IMR-90 (cell line): Measurements from ENCODE around the gene GPR161. TPM values are rescaled to one million over a fixed set of nuclear protein-coding genes. Genes with fewer than 3 reads are reported as not detected.

Experiments used
- ATAC-seq: fragments of 200-7000 bp; cut with Tn5 transposase; 2 replicates; pipeline ENCODE4 v1.9.1; 2020; ENCODE audit warnings: low read depth, mild to moderate bottlenecking, moderate library complexity
- BruUV-seq: library from RNA; stranded (reverse); fragments of 400-500 nt; replicated peaks from 2 replicates; lab custom pipeline; 2021; lab: Mats Ljungman, UMichigan
- CTCF ChIA-PET: fragments of 300-600 bp; formaldehyde crosslinking; extraction: SDS; loops from one replicate; lab custom pipeline; 2021; ENCODE audit warnings: antibody characterized with exemption; lab: Yijun Ruan, JAX
- POLR2A ChIA-PET: fragments of 300-600 bp; sonication (Branson Sonifier 250); formaldehyde crosslinking; loops from one replicate; lab custom pipeline; 2022; ENCODE audit warnings: antibody characterized with exemption; ENCODE audit not compliant: unreplicated experiment; lab: Charles Lee
- DNase-seq: peaks from one replicate; pipeline ENCODE4 v3.0.0; 2013
- H2AFZ ChIP-seq: replicated peaks from 2 replicates; pipeline ENCODE3; 2013; ENCODE audit warnings: low read length, mild to moderate bottlenecking; ENCODE audit not compliant: poor library complexity
- H2AK5ac ChIP-seq: 2 replicates; pipeline ENCODE4 v1.6.1; 2013; ENCODE audit warnings: low read depth, low read length, inconsistent platforms
- H2AK9ac ChIP-seq: replicated peaks from 2 replicates; pipeline ENCODE3; 2013; ENCODE audit warnings: mild to moderate bottlenecking, low read depth, low read length, moderate library complexity; ENCODE audit not compliant: poor library complexity
- H2BK120ac ChIP-seq: 2 replicates; pipeline ENCODE4 v1.6.1; 2013; ENCODE audit warnings: low read depth, low read length, inconsistent platforms
- H2BK15ac ChIP-seq: 3 replicates; pipeline ENCODE4 v1.6.1; 2013; ENCODE audit warnings: low read depth, low read length, inconsistent platforms
- H2BK20ac ChIP-seq: 2 replicates; pipeline ENCODE4 v1.6.1; 2013; ENCODE audit warnings: low read depth, mild to moderate bottlenecking, inconsistent platforms, low read length, moderate library complexity
- H2BK5ac ChIP-seq: 2 replicates; pipeline ENCODE4 v1.6.1; 2013; ENCODE audit warnings: mild to moderate bottlenecking, low read depth, low read length, inconsistent platforms; ENCODE audit not compliant: poor library complexity, severe bottlenecking
- H3K14ac ChIP-seq: replicated peaks from 2 replicates; pipeline ENCODE4 v1.6.1; 2013; ENCODE audit warnings: low read depth, low read length, inconsistent platforms
- H3K18ac ChIP-seq: 2 replicates; pipeline ENCODE4 v1.6.1; 2013; ENCODE audit warnings: low read depth, low read length, control low read depth
- H3K23ac ChIP-seq: 2 replicates; pipeline ENCODE4 v1.6.1; 2013; ENCODE audit warnings: low read depth, low read length, inconsistent platforms
- H3K27ac ChIP-seq: 2 replicates; pipeline ENCODE4 v1.5.1; 2013; ENCODE audit warnings: mild to moderate bottlenecking, control low read depth, low read length; ENCODE audit not compliant: insufficient read depth
- H3K27me3 ChIP-seq: 2 replicates; pipeline ENCODE4 v1.6.1; 2013; ENCODE audit warnings: low read length; ENCODE audit not compliant: control insufficient read depth, insufficient read depth
- H3K36me3 ChIP-seq: 2 replicates; pipeline ENCODE4 v1.6.1; 2013; ENCODE audit warnings: low read length, mixed read lengths; ENCODE audit not compliant: control insufficient read depth, insufficient read depth
- H3K4ac ChIP-seq: 2 replicates; pipeline ENCODE4 v1.6.1; 2013; ENCODE audit warnings: low read depth, low read length, inconsistent platforms
- H3K4me1 ChIP-seq: 2 replicates; pipeline ENCODE4 v1.6.1; 2013; ENCODE audit warnings: low read length, mixed read lengths; ENCODE audit not compliant: control insufficient read depth, insufficient read depth
- H3K4me2 ChIP-seq: 2 replicates; pipeline ENCODE4 v1.6.1; 2013; ENCODE audit warnings: low read depth, mild to moderate bottlenecking, control low read depth, low read length, moderate library complexity
- H3K4me3 ChIP-seq: 2 replicates; pipeline ENCODE4 v1.5.1; 2013; ENCODE audit warnings: low read depth, mild to moderate bottlenecking, control low read depth, low read length, moderate library complexity; ENCODE audit not compliant: insufficient read depth
- H3K56ac ChIP-seq: 2 replicates; pipeline ENCODE4 v1.6.1; 2013; ENCODE audit warnings: low read length, inconsistent platforms; ENCODE audit not compliant: insufficient read depth; ENCODE audit errors: extremely low read depth
- H3K79me1 ChIP-seq, 2 experiments: 2 replicates each; pipeline ENCODE4 v1.6.1; 2013; ENCODE audit warnings: low read length in 2 of 2, inconsistent platforms in 1 of 2, low read depth in 1 of 2
- H3K9ac ChIP-seq: 2 replicates; pipeline ENCODE4 v1.6.1; 2013; ENCODE audit warnings: low read depth, low read length, control low read depth
- H3K9me1 ChIP-seq: 2 replicates; pipeline ENCODE4 v1.6.1; 2013; ENCODE audit warnings: low read length, inconsistent platforms; ENCODE audit not compliant: insufficient read depth
- H3K9me3 ChIP-seq: 2 replicates; pipeline ENCODE4 v1.6.1; 2013; ENCODE audit warnings: low read length; ENCODE audit not compliant: control insufficient read depth, insufficient read depth
- H4K20me1 ChIP-seq: 2 replicates; pipeline ENCODE4 v1.6.1; 2013; ENCODE audit warnings: low read length, inconsistent platforms; ENCODE audit not compliant: insufficient read depth
- H4K5ac ChIP-seq: 2 replicates; pipeline ENCODE4 v1.6.1; 2013; ENCODE audit warnings: mild to moderate bottlenecking, low read depth, low read length, control low read depth
- H4K8ac ChIP-seq, 2 experiments: 2 replicates each; pipeline ENCODE4 v1.6.1; 2013; ENCODE audit warnings: low read depth in 2 of 2, low read length in 2 of 2, control low read depth in 1 of 2, inconsistent platforms in 1 of 2
- H4K91ac ChIP-seq: 2 replicates; pipeline ENCODE4 v1.6.1; 2013; ENCODE audit warnings: low read depth, low read length, inconsistent platforms; ENCODE audit not compliant: insufficient read depth
- BHLHE40 ChIP-seq: fragments of 150-350 bp; IDR thresholded peaks from 2 replicates; pipeline ENCODE4 v1.6.1; 2016; ENCODE audit warnings: mild to moderate bottlenecking, low read depth, low read length
- CEBPB ChIP-seq: IDR thresholded peaks from 2 replicates; pipeline ENCODE4 v1.6.1; 2012; ENCODE audit warnings: low read depth, low read length, improper control_type of control experiment
- CHD1 ChIP-seq: IDR thresholded peaks from 2 replicates; pipeline ENCODE4 v1.6.1; 2012; ENCODE audit warnings: low read depth, low read length, improper control_type of control experiment
- FOS ChIP-seq: fragments of 150-350 bp; IDR thresholded peaks from 2 replicates; pipeline ENCODE4 v1.6.1; 2016; ENCODE audit warnings: low read depth, low read length
- MAFK ChIP-seq: IDR thresholded peaks from 2 replicates; pipeline ENCODE4 v1.6.1; 2012; ENCODE audit warnings: low read depth, low read length, improper control_type of control experiment
- NFE2L2 ChIP-seq: fragments of 150-350 bp; IDR thresholded peaks from 2 replicates; pipeline ENCODE4 v1.6.1; 2016; ENCODE audit warnings: low read depth, mild to moderate bottlenecking, low read length
- POLR2A ChIP-seq: IDR thresholded peaks from 2 replicates; pipeline ENCODE4 v1.6.1; 2012; ENCODE audit warnings: mild to moderate bottlenecking, low read depth, low read length
- RAD21 ChIP-seq: IDR thresholded peaks from 2 replicates; pipeline ENCODE4 v1.6.1; 2012; ENCODE audit warnings: low read length, improper control_type of control experiment
- RCOR1 ChIP-seq: IDR thresholded peaks from 2 replicates; pipeline ENCODE4 v1.6.1; 2012; ENCODE audit warnings: mild to moderate bottlenecking, low read length, improper control_type of control experiment; ENCODE audit not compliant: insufficient replicate concordance
- WGBS, 2 experiments: methylation state at CpG; one replicate each; pipeline versions ENCODE4 v1.1.5 to v1.1.7; 2013; ENCODE audit warnings: missing lambda C conversion rate in 2 of 2; ENCODE audit not compliant: insufficient read length in 1 of 2; ENCODE audit errors: extremely low coverage in 2 of 2; 5-methylcytosine and 5-hydroxymethylcytosine counted together
- dilution Hi-C: fragments of 300-500 bp; cut with HindIII; formaldehyde crosslinking; loops from one replicate; pipeline ENCODE4 v1.14.3; 2018; ENCODE audit warnings: low sequenced_read_pairs; ENCODE audit not compliant: unreplicated experiment
- in situ Hi-C: fragments of 300-500 bp; cut with MboI; formaldehyde crosslinking; loops from 3 replicates; pipeline ENCODE4 v1.14.3; 2019; ENCODE audit warnings: low sequenced_read_pairs, inconsistent platforms, mixed read lengths
- intact Hi-C: fragments of 100-400 bp; cut with micrococcal nuclease; formaldehyde crosslinking; loops from 2 replicates; pipeline ENCODE4 v1.10.0; 2022
- polyA plus RNA-seq, 3 experiments: library from polyadenylated mRNA; depleted of rRNA; stranded (reverse); fragments of >200 nt; gene quantifications; 2 replicates each; pipeline ENCODE4 v1.2.3, GENCODE V29; 2012; ENCODE audit warnings: low replicate concordance in 1 of 3
- total RNA-seq: library from RNA; depleted of rRNA; stranded (reverse); fragments of >200 nt; gene quantifications from 2 replicates; pipeline ENCODE4 v1.2.3, GENCODE V29; 2012
- TF ChIP-seq, protein P1 (sequence below): conservative IDR thresholded peaks from 2 replicates; pipeline ENCODE4 v1.5.1; 2012; ENCODE audit warnings: mild to moderate bottlenecking, low read depth, low read length, improper control_type of control experiment
- TF ChIP-seq, protein P2 (sequence below): fragments of 150-350 bp; IDR thresholded peaks from 2 replicates; pipeline ENCODE4 v1.6.1; 2017; ENCODE audit warnings: mild to moderate bottlenecking, antibody characterized with exemption, low read length, low read depth

GPR161 gene
- total and polyA plus RNA-seq, 2 of the 4 experiments (the other 2 are of a cell fraction) = 12.5 to 13.3 TPM

DNA sequence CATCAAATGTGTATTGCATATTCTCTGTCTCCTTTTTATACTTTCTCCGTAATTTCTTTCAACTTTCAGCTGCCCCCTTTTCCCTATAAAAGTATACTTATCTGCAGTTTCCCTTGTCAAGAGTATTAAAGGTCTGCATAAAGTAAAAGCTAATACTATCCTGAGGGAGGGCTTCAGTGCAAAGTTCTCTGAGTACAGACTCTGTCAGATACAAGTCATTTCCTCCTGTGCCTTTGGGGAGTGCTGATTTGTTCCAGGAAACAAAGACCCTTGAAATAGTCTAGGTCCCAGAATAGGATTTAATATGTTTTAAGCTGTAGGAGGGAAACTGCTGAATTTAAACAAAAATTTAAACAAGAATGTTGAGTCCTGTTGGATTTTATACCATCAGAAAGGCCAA lies 11.7 kb downstream of the GPR161 start:
- no peak overlapping the region for H3K14ac ChIP-seq
- H4K5ac ChIP-seq = no peak overlapping the region
- ATAC-seq (no peak), DNase-seq (no peak)
- no peak overlapping the region for H3K4ac ChIP-seq
- no peak overlapping the region for H2BK15ac ChIP-seq
- TF ChIP-seq NFE2L2 (no peak), CHD1 (no peak), RAD21 (no peak), BHLHE40 (no peak), CEBPB (no peak), MAFK (no peak), POLR2A (no peak), FOS (no peak), RCOR1 (no peak)
- TF ChIP-seq, protein P1, sequence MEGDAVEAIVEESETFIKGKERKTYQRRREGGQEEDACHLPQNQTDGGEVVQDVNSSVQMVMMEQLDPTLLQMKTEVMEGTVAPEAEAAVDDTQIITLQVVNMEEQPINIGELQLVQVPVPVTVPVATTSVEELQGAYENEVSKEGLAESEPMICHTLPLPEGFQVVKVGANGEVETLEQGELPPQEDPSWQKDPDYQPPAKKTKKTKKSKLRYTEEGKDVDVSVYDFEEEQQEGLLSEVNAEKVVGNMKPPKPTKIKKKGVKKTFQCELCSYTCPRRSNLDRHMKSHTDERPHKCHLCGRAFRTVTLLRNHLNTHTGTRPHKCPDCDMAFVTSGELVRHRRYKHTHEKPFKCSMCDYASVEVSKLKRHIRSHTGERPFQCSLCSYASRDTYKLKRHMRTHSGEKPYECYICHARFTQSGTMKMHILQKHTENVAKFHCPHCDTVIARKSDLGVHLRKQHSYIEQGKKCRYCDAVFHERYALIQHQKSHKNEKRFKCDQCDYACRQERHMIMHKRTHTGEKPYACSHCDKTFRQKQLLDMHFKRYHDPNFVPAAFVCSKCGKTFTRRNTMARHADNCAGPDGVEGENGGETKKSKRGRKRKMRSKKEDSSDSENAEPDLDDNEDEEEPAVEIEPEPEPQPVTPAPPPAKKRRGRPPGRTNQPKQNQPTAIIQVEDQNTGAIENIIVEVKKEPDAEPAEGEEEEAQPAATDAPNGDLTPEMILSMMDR = no peak
- TF ChIP-seq, protein P2, sequence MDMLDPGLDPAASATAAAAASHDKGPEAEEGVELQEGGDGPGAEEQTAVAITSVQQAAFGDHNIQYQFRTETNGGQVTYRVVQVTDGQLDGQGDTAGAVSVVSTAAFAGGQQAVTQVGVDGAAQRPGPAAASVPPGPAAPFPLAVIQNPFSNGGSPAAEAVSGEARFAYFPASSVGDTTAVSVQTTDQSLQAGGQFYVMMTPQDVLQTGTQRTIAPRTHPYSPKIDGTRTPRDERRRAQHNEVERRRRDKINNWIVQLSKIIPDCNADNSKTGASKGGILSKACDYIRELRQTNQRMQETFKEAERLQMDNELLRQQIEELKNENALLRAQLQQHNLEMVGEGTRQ = no peak
- no peak overlapping the region for H3K18ac ChIP-seq
- no peak overlapping the region for H2AK9ac ChIP-seq
- H3K23ac ChIP-seq = no peak overlapping the region
- CTCF ChIA-PET = no interaction called here
- H2BK120ac ChIP-seq = no peak overlapping the region
- 100% methylated on average over 1 of the region's 1 CpG; no CpG with 5 or more reads in 1 of the 2 experiments for WGBS, 2 experiments
- H4K8ac ChIP-seq = no peak overlapping the region
- no peak overlapping the region for H2BK20ac ChIP-seq
- no peak overlapping the region for H2AFZ ChIP-seq
- H3K36me3 ChIP-seq = peaks cover under 1% of the 10 kb centered on the region; the same call in 1 of the 2 replicates
- peaks cover 16 to 55% of the 10 kb centered on the region in 2 experiments for H3K79me1 ChIP-seq
- dilution Hi-C loops (no loop called here), in situ Hi-C loops (loop anchor here (25.0 kb wide), 1 partner anchor 987 kb away; the partner anchor contains the start of gene ATP1B1), intact Hi-C loops (no loop called here)
- POLR2A ChIA-PET = no interaction called here
- no peak overlapping the region for H4K91ac ChIP-seq
- peaks cover 3% of the 10 kb centered on the region; the same call in 1 of the 2 replicates for H4K20me1 ChIP-seq
- no peak overlapping the region for H3K4me3 ChIP-seq
- peaks cover 8% of the 10 kb centered on the region for H3K4me1 ChIP-seq
- H3K9me3 ChIP-seq = no peaks in the 10 kb centered on the region
- no TSS peak for BruUV-seq
- H3K9ac ChIP-seq = no peak overlapping the region
- H3K56ac ChIP-seq = no peak overlapping the region
- H3K27me3 ChIP-seq = no peaks in the 10 kb centered on the region
- H3K27ac ChIP-seq = no peak overlapping the region
- no peak overlapping the region for H3K4me2 ChIP-seq
- peaks cover 9% of the 10 kb centered on the region for H3K9me1 ChIP-seq
- H2BK5ac ChIP-seq = no peak overlapping the region
- H2AK5ac ChIP-seq = no peak overlapping the region
